ENCODE measurements around the gene FGD2.
A peak's percentile ranks its signal among the peaks of the same experiment; 100 is the strongest.

FGD2 gene

DNA sequence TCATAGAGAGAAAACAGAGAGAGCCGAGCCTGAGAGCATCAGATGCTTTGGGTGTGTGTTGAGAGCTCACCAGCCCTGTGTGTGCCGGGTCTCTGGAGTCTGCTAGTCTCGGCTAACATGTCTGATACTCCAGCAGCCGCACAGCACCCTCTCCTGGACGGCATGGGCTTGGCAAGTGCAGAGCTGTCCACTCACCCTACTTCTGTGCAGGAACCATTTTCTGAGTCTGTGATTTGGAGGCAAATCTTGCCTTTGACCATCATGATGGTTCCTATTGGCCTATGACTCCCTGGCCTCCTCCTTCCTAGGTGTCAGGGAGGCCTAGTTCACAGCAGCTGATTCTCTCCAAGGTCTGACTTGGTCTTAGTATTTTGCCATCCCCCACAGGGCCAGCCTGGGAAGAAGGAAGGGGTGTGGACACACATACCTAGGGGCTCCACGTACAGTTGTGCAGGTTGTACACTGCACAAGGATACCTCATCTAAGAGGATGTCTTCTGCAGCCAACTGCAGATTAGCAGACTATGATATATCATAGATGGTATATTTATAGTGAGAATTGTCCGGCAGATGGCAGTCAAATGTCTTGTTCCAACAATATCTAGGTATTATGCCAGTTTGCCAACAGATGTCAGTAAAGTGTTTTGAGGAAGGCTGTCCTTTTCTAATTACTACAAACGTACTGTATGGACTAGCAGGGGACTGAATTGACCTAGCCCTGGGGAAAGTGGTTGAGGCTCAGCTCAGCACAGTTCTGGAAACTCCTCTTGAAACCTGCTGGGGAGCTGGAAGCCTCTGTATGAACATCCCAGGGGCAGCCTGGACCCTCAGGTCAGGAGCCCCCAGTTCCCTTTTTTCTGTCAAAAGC lies 13.0 kb downstream of the FGD2 start:
- DNase-seq (ENCODE audit: low read depth in 2 of 2) = peak; percentile 68 to 75

GRCh38 chr6:37019065-37019450 lies 13.6 kb downstream of the FGD2 start:
- DNase-seq (ENCODE audit: low read depth in 2 of 2) = no peak

- no peak for DNase-seq (ENCODE audit: low read depth in 2 of 2)
These were observed 14.9 kb downstream of the FGD2 start for GRCh38 chr6:37020381-37020780.

DNA sequence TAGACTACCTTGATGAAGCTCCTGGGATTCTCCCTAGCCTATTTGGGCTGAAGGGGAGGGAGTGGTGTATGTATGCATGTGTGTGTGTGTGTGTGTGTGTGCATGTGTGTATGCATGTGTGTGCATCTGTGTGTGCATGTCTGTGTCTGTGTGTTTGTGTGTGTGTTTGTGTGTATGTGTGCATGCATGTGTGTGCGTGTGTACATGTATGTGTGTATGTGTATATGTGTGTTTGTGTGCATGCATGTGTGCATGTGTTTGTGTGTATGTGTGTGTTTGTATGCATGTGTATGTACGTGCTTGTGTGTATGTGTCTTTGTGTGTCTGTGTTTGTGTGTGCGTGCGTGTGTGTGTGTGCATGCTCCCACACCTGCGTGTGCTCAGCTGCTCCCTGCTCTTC lies 15.4 kb downstream of the FGD2 start:
- no peak for DNase-seq (ENCODE audit: low read depth in 2 of 2)

- DNase-seq (ENCODE audit: low read depth in 2 of 2) = peak in 1 of 2 donors; percentile 51
These were observed 16.1 kb downstream of the FGD2 start for GRCh38 chr6:37021356-37022129.

DNA sequence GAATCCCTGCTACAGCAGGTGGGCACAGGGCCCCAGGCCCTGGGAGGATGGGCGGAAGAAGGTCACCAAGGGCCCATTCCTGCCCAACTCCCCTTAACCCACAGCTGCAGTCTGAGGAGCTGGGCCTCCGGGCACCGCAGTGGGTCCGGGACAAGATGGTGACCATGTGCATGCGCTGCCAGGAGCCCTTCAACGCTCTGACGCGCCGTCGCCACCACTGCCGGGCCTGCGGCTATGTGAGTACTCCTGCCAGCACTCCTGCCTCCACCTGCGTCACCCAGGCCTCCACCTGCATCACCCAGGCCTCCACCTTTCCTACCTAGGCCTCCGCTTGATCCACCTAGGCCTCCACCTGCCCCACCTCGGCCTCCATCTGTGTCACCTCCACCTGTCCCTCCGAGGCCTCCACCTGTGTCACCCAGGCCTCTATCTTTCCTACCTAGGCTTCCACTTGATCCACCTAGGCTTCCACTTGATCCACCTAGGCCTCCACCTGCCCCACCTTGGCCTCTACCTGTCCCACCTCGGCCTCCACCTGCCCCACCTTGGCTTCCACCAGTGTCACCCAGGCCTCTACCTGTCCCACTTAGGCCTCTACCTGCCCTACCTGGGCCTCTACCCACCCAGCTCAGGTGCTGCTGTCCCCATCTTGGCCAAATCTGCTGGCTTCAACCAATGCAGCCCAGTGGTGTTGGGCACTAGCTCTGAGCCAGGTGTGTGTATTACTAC lies 16.8 kb downstream of the FGD2 start:
- no peak for DNase-seq (ENCODE audit: low read depth in 2 of 2)

DNA sequence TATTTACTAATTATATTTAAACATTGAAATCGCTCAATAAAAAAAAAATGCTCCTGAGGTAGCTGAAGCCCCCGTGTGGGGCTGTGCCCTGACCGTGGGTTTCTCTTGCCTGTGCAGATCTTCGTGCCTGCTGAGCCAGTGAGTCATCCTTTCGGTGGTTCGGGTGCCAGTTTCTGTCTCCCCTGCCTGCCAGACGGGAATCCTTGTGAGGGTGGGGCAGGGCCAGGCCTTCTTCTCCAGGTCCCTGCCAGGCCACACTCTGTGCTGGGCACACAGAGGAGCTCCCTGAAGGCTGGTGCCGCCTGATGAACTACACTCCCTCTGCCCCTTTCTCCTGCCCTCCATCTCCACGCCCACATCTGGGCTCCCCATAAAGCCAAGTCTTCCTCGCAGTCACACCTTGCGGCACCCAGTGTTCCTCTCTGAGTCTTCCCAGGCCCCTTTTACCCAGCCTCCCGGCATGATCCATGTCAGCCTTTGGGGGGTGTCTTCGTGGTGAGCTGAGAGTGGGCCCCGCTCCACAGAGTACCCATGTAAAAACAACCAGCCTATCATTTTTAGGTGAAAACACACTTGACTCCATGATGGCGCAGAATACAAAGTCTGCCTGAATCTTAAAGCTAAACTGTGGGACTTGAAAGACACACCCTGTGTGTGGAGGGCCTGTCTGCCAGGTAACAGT lies 19.3 kb downstream of the FGD2 start:
- no peak for DNase-seq (ENCODE audit: low read depth in 2 of 2)

DNA sequence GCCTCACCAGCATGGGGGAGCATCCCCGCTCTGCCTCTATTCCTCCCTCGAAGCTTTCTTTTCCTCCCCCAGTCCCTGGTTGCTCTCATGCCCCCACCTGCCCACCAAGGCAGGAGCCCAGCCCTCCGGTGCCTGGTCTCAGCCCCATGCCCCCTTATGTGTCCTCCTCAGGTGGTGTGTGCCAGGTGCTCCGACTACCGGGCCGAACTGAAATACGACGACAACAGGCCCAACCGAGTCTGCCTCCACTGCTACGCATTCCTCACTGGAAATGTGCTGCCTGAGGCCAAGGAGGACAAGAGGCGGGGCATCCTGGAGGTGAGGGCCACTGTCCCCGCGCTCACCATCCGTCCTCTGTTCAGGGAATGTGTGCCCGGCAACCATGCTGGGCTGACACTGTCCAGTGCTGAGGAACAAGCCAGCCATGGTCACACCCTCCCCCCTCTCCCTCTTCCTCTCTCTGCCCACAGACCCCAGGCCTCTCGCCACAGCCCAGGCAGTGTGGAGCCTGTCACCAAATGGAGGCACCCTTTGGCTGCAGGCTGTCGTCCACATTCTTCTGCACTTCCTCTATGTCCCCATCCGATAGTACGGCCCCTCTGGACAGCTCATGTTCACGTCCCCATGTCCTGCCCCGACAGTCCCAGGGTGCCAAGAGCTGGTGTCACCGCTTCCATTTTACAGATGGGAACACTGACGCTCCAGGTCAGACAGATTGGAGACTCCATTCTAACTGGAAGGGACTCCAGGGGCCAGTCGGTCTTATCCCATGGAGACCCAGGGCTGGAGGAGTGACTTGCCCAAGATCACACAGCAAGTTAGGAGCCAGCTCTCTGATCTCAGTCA lies 20.4 kb downstream of the FGD2 start:
- DNase-seq (ENCODE audit: low read depth in 2 of 2) = no peak

GRCh38 chr6:37027036-37027720 lies 21.7 kb downstream of the FGD2 start:
- no peak for DNase-seq (ENCODE audit: low read depth in 2 of 2)

DNA sequence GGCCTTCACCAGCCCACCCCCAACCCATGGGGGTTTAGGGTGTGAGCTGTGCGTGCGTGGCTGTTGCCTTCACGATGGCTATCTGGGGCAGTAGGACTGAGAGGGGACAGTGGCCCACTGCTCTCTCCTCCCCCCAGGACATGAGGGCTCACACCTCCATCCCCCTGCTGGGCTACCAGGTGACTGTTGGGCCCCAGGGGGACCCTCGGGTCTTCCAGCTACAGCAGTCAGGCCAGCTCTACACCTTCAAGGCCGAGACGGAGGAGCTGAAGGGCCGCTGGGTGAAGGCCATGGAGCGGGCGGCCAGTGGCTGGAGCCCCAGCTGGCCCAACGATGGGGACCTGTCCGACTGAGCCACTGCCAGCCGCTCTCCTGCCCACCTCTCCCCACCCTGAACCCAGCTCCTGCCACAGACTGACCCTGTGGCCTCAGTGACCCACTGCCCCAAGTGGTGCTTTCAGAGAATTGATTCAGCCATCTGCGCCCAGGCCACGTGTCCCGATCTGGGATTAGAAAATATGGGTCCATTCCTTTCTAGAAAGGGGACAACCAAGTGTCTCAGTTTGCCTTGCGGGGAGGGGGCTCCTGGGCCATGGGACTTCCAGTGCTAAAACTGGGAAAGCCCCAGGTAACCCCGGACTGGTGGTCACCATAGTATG lies 22.5 kb downstream of the FGD2 start:
- no peak for DNase-seq (ENCODE audit: low read depth in 2 of 2)

GRCh38 chr6:37029249-37029971 lies 24.0 kb downstream of the FGD2 start:
- DNase-seq (ENCODE audit: low read depth in 2 of 2) = no peak

DNA sequence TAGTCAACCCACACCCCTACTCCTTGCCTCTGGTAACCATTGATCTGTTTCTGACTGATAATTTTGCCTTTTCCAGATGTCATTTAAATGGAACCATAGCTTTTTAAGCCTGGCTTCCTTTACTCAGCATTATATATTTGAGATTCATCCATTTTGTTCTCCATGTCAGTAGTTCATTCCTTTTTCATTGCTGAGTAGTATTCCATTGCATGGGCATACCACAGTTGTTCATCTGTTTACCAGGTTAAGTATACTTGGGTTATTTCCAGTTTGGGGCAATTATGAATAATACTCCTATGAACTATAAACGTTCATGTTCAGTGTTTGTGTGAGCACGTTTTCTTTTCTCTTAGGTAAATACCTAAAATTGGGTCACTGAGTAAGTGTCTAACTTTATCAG lies 25.1 kb downstream of the FGD2 start:
- no peak for DNase-seq (ENCODE audit: low read depth in 2 of 2)

DNA sequence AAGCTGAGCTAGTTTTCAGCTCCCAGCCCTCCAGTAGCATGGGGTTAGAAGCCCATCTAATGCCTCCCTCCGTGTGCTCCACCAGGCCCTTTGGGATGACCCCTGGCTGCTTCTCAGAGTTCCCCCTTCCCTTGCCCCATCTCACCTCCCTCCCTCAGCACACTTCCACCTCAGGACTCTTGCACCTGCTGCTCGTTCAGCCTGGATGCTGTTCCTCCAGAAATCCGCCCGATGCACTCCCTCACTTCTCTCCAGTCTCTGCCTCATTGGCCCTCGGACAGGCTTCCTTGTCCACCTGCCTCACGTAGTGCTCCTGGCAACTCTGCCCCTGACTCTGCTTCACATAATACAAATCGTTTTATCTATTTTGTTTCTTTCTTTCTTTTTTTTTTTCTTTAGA lies 26.8 kb downstream of the FGD2 start:
- DNase-seq (ENCODE audit: low read depth in 2 of 2) = no peak

- no peak for DNase-seq (ENCODE audit: low read depth in 2 of 2)
These were observed 27.8 kb downstream of the FGD2 start for GRCh38 chr6:37033255-37033654.

DNA sequence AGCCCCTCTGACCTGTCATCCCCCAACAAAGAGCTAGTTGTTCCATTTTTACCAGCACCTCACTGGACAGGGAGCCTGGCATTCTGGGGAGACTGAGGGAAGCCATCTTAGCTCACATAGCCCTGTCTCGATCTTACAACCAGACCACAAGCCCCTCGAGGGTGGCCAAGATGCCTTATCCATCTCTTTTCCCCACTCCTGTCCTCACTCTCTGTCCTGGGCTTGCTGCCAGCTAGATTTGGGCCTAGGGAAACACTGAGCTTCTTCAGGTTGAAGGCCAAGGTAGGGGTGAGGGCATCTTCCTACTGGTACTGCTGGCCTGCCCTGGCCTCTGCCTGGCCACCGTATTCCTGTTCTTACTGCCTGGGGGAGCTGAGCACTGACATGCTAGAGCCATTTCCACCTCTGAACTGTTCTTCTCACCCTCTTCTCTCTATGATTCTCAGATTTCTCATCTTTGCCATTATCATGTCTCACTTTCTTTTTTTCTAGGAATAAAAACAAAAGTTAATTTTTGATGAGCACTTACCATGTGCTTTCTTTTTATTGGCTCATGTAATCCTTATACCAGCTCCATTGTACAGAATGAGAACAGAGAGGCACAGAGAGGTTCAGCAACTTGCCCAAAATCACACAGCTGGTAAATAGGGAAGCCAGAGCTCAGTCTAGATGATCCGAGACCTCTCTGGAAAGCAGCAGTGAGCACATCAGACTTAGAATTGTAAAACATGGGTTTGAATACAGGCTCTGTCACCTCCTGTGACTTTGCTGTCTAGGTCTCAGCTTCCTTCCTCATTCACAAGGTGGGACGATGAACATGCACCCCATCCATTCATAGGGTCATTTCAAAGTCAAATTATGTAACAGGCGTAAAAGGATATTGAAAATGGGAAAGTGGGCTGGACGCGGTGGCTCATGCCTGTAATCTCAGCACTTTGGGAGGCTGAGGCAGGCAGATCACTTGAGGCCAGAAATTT lies 28.7 kb downstream of the FGD2 start:
- DNase-seq (ENCODE audit: low read depth in 2 of 2) = no peak

- DNase-seq (ENCODE audit: low read depth in 2 of 2) = no peak
These were observed 30.7 kb downstream of the FGD2 start for GRCh38 chr6:37036146-37036545.

DNA sequence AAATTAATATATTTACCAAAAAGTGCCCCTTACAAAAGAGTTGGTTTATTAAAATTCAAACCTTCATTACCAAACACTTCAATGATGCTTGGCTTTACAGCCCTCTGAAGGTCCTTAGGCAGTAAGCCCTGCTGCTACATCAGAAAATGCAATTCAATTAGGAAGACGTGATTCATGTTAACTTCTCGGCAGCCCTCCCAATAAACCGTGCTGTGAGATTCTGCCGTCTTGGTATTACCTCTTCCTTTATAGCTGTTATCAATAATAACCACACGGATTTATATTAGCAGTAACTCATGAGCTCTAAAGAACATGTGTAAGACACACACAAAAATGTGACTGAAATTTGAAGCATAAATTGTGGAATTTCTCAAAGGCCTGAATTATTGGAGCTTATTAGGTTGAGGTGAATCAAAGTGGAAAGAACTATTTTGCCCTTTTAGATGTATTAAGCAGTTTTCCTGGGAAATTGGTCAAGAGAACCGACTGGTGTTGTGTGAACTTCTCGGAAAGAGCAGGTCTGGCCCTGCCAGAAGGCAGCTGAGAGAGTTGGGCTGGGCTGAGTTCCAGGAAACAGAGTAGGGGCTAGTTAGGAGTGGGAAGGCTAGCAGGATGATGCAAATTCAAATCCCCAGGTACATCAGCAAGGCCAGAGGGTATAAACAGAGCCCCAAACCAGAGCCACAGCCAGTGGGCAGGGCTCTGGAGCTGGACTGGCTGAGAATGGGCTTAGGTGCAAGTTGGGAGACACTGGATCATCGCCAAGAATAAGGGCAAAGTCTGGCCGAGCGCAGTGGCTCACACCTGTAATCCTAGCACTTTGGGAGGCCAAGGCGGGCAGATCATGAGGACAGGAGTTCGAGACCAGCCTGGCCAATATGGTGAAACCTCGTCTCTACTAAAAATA lies 33.1 kb downstream of the FGD2 start:
- DNase-seq (ENCODE audit: low read depth in 2 of 2) = no peak
